Measurements from ENCODE around the gene HOXA3.

- no peak for TF ChIP-seq CTCF (IDR thresholded peaks at IDR 0.05; ENCODE audit: insufficient read depth, low read length)
- TF ChIP-seq POLR2AphosphoS5 (IDR thresholded peaks at IDR 0.05; ENCODE audit: low read depth) = no peak
Observed at GRCh38 chr7:27131390-27131819, 21.0 kb downstream of the HOXA3 start.

Data from HL-60 (cell line).